Left hindlimb (tissue), 1 donor: ENCODE data around the gene CCND3.
"Not testable (repeated sequence)": the region's sequence is repeated elsewhere in the genome, so short reads cannot be mapped to it uniquely, and the experiment has no call there.

Source experiments
- DNase-seq: peaks from one replicate; pipeline ENCODE4 v3.0.0-alpha.2; 2018

Gene CCND3

DNA sequence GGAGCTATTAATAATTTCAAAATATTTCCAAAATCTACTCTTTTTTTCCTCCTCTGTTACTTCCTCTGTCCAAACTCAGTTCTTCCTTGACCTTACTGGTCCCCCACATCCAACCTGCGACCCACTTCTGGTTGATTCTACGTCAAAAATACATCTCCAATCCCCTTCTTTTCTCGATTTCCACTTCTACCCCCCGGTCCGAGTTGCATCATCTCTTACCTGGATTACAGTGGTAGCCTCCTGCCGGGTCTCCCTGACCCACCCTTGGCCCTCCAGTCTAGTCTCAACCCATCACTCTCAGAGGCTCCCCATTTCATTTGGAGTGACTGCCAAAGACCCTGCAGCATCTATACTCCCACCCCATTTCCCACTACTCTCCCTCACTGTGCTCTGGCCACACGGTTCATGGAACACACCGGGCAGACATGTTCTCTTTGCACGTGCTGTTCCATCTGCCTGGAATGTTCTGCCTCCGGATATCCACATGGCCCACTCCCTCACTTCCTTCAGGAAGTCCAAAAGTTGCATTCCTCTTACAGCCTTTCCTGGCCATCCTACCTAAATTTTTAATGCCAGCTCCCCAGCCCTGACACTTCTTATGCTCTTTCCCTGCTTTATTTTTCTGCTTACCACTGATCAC is 6.1 kb upstream of the CCND3 start:
- no peak for DNase-seq

DNA sequence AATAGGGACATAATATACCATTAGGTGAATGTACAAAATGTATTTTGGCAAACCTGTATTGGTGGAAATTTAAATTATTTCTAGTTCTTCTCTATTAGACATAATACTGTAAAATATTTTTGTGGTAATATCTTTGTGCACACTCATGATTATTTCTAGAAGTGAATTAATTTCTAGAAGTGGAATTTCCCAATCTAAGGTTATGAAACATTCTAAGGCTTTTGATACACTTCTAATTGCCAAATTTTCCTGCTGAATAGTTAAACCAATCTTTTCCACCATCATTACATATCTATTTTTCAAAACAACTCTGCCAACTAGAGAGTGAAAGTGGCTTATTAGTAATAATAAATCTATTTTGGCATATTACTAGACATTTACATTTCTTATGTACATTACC is 1.8 kb upstream of the CCND3 start:
- no peak for DNase-seq

DNA sequence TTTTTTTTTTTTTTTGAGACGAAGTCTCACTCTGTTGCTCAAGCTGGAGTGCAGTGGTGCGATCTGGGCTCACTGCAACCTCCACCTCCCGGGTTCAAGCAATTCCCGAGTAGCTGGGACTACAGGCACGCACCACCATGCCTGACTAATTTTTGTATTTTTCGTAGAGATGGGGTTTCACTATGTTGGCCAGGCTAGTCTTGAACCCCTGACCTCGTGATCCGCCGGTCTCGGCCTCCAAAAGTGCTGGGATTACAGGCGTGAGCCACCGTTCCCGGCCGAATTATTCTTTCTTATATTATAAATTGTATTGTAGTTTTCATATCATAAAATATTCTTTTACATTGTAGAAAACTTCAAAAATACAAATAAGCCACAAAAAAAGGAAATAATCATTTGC is 1.3 kb upstream of the CCND3 start:
- not testable (repeated sequence) for DNase-seq

DNA sequence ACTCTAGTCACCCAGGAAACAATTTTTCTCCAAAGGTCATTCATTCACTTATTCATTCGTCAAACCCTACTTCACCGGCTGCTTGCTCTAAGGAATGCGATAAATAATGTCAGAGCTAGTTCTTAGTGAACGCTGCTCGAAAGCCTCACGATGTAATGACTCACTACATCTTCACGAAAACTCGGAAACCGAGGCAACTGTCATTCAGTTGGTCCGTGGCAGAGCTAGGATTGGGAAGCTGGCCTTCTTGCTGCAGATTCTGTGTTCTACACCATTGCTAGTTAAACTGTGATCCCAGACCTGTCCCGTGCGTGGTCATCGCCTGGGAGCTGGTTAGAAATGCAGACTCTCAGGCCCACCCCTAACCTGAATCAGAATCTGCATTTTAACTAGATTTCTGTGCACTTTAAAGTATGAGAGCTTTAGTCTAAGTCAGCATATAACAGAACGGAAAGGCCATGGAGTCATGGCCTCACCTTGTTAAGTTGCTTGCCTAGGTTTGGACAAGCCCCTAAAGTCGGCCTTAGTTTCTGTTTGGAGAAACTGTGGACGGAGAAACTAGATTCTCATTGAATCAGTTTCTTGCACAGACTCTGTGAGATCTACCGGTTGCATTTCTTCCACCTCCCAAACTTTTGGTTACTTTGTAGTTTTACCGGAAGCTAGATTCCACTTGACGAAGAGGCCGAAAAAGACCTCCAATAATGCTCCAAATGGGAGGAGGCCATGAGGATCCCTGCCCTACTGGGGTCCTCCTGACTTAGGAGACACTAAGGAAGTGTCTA is 651 bp upstream of the CCND3 start:
- DNase-seq = peak; percentile 48

DNA sequence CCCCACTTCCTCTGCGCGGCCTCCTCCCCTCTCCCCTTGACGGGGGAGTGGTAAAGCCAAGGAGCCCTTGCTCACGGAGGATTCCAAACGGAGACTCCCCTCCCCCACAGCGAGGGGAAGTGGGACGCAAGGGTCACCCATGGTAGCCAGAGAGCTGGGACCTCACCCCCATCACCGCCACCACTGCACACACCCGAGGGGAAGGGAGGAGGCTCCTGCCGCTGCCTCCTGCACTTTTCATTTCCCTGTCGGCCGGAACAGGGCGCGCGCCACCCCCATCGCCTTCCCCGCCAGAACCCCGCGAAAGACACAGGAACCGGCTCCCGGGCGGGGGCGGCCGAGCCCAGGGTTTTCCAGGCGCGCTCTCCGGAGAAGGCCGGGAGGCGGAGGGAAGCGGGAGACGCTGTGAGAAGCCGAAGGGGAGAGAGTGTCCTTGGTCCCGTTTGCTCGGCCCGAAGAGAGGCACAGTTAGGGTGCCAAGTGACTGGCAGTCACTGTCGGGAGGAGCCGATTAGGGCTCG is 789 bp downstream of the CCND3 start:
- DNase-seq = peak; percentile 60

DNA sequence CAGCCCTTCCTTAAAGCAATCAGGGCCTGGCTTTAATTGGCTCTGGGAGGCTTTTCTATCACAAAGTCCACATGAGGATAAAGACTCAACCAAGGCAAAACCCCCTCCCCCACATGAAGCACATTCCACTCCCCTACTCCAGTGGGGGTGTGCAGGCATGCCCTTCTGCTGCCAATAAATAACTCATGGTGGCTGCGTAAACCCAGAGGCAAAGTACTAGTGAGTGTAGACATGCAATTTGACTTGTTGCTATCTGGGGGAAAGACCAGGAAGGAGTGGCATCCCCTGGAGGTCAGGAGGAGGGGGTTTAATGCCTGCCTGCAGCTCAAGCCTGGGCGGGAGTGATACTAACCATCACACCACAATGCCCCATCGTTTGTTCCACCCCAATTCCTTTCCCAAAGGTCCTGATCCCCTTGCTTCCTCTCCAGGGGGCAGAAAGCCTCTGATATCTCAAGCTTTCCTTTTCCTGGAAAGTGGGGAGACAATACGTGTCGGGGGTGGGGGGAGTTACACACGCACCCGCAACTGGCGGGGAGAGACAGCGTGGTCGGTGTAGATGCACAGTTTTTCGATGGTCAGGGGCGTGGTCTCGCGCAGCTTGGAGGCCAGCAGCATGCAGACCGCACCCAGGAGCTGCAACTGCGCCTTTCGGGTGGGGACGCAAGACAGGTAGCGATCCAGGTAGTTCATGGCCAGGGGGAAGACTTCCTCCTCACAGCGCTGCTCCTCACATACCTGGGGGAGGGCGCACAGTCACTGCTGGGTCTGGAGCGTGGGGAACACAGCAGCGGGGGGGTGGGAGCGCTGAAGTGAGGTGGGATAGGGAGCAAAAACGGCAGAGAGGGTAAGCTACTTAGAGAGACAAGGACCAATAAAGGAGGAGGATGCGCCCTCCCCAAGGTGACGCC is 1.5 kb downstream of the CCND3 start:
- DNase-seq = peak; percentile 51

DNA sequence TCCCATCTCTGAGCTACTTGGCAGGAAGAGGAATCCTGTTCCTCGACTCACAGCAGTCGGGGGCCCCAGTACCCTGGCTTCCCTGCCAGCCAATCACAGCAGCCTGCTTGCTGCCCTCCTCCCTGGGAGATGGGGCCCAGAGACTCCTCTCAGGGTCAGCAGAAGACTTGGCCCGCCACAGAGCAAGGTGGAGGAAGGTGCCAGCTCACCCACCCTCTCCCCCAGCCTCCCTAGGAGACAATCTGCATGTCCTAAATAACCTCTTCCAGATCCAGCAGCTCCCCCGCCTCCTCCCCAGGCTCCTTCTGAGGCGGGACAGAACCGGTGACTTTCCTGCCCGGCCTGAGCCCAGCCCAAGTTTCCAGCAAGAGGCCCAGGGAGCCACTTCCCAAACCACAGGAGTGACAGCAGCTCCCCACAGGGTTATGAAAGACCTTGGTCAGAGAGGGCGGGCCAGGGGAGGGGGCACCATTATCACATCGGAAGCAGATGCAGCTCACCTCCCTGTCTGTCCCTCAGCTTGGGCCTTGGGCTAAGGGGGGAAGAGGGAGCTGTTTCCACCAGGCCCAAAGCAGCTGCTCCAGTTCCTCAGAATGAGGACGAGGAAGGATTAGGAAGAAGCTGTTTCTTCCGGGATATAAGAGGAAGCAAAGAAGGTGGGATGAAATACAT is 2.3 kb downstream of the CCND3 start:
- DNase-seq = peak; percentile 84

DNA sequence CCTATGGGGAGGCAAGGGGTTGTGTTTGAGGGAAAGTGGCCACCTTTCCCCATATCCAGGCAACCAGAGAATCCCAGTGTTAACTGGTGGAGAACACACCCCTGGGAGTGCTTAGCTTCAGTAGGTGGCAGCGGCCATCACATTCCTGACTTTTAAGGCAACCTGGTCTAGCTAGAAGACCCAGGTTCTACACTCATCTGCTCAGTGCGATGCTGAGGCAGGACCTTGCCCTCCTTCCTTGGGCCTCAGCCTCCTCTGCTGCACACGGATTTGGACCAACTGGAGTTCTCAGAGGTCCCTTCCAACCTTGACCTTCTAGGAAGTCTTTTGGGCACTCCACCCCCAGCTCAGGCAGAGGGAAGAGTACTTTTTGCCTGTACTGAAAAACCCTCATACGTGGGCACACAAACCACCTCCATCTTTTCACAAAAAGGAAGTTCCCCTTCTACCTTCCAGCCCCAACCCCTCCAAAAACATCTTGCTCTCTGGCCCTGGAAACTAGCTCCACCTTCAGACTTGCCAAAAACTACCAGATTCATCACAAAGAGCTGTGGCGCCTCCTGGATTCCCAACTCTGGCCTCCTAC is 2.9 kb downstream of the CCND3 start:
- no peak for DNase-seq

DNA sequence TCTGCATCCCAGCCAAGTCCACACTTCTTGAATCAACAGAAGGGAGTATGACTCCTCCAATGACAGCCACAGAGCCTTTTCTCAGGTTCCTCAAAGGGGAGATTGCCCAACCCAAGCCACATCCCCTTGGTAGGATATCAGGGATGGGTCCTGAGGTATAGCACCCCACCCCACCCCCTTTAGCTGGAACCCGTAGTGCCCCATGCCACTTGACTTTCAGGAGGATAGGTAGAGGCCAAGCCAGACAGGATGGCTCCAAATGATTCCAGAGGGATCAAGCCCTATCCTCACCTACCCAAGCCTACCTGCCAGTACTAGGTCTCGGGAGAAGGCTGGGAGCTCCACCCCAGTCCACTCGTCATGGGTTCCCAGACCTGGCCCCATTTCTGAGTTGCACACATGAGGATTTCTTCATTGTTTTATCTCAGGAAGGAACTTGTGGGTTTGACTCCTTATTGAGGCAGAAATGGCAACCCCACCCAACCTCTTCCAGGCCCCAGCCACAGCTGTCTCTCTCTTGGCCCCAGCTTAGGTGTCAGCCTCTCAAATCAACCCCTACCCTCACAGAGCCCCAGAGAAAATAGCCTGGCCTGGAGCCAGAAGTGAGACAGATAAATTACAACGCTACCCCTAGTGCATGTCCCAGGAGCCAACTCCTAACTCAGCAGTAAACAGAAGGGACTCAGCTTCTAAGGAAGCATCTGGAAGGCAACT is 3.6 kb downstream of the CCND3 start:
- peak; percentile 54 for DNase-seq

DNA sequence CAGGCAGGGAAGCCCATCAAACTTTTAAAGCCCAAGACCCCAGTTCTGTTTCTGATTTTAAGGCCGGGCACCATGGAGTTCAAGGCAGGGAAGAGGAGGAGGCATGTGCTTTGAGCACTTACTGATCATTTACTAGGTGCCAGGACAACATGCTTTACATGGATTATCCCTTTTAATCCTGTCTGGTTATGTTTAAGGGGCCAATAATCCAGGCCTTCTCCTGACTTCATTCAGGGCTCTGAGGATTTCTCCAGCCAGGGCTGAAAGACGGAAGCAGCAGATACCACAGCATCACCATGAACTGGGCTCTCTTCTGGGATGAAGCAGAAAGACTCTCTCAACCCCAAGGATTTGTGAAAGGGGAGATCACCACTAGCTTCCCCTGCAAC is 4.1 kb downstream of the CCND3 start:
- DNase-seq = no peak

DNA sequence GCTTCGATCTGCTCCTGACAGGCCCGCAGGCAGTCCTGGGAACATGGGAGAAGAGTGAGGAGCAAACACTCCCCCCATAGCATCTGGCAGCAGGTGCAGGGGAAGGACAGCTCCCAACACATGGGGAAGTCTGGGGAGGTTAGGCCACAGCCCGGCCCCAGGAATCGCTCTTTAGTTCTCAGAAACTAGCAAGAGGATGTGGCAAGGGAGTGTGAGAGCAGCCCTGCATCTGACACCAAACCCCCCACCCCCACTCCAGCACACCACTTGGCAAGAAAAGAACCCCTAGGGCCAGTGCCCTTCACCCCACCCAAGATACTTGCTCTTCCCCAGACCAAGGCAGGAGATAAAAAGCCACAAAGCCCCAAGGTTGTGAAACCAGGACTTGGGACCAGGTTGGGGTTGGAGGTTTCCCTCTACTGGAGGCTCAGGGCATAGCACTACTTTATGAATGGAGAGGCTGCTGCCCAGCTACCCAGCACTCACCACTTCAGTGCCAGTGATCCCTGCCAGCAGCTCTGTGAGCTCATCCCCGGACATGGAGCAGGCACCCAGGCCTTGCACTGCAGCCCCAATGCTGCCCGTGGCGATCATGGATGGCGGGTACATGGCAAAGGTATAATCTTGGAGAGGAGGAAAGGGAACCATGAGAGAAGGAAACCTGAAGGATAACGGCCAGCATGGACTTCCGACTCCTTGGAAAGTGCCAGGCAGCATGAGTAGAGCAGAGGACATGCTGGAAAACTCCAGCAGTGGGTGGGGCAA is 5.4 kb downstream of the CCND3 start:
- DNase-seq = peak; percentile 60

DNA sequence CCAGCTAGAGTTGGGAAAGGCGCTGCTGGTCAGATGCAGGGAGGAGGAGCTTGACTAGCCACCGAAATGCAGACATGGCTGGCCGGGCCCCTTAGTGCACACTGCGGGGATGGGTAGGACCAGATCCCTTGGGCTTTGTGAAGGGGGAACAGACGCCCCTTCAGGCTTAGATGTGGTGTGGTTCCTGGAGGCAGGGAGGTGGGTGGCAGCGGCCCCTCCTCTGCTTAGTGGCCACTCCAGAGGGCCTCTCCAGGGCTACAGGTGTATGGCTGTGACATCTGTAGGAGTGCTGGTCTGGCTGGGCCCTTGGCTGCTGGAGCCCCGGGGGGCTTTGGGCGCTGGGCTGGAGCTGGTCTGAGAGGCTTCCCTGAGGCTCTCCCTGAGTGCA is 5.9 kb downstream of the CCND3 start:
- no peak for DNase-seq

DNA sequence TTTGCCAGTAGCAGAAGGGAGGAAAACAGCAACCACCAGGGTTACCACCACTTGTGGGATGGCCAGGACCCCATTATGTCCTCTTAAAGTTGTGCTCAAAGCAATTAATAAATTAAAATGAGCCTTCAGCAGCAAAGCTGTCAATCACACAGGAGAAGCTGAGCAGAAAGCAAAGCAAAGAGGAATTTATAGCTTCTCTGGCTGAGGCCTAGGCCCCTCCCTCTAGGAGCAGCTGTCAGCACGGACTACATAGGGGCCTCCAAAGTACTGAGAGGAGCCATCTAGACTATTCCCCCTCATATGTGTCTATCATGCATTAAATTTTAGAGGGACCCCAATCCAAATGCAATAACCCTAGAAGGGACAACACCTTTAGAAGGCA is 6.4 kb downstream of the CCND3 start:
- DNase-seq = no peak

DNA sequence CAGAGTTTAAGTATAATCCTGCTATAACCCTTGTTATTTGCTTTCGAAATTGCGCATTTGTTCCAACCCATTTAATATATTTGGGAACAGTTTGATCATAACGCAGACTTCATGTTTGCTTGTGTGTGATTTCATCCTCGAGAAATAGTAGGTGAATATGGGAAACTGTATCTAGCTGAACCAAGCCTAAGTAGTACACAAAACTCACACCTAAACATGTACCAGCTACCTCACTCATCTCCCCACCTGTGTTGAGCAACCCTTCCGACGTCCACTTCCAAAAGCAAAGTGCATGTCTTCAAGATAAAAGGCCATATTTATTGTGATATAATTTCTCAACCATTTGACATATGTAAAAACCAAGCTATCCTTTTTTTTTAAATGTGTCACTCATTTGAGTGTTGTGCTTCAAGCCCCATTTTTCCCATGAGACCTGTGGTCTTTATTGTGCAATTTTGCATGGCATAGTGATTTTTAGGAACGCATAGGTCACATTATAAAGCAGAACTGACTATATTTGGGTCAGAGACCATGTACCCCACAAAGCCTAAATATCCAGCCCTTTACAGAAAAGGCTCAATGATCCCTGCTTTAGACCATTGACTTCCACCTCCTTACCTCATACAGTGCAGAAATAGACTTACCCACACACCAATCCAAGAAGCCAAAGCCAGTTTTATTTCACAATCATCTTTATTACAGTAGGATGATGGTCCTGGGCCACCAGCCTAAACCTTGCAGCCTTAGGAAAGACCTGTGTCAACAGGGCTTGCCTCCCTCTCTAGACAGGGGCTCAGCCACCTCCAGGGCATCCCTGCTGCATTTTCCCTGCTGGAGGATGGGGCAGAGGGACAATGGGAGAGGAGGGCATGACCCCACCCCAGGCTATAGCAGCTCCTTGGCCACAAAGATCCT is 7.1 kb downstream of the CCND3 start:
- no peak for DNase-seq

DNA sequence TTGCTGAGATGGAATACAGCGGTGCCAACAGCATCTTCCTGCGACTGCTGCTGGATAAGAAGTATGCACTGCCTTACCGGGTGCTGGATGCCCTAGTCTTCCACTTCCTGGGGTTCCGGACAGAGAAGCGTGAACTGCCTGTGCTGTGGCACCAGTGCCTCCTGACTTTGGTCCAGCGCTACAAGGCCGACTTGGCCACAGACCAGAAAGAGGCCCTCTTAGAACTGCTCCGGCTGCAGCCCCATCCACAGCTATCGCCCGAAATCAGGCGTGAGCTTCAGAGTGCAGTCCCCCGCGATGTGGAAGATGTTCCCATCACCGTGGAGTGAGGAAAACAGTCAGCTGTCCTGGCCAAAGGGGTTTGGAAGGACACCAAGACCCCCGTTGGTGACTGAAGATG is 9.2 kb downstream of the CCND3 start:
- no peak for DNase-seq

DNA sequence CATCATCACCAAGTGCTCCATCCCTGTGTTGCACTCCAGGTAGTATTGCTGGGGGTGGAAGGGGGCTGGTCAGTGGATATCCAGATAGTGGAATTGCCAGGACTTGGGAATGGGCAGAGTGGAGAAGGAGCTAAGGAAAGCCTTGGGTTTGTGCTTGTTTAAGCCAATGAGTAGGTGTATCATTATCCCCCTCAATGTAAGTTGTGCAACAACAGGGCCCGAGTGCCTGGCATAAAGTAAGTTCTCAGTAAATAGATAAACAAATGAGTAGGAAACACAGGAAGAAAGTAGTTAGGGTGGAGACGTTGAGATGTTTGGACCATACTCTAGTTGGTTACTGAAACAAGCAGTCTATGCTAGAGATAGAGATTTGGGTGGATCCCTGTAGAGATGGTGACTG is 9.8 kb downstream of the CCND3 start:
- no peak for DNase-seq

DNA sequence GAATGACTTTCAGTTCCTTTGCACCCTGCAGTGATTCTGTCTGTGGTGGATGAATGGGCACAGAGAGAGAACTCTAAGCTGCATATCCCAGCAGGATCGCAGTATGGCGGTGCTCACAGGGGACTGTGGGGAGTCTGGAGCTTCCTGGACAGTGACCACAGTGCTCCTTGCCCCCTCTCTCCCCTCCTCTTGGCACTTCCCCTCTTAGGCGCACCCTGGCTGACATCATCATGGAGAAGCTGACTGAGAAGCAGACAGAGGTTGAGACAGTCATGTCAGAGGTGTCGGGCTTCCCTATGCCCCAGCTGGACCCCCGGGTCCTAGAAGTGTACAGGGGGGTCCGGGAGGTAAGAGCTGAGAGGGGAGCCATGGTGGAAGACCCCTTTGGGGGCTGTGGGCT is 11.7 kb downstream of the CCND3 start:
- DNase-seq = no peak

DNA sequence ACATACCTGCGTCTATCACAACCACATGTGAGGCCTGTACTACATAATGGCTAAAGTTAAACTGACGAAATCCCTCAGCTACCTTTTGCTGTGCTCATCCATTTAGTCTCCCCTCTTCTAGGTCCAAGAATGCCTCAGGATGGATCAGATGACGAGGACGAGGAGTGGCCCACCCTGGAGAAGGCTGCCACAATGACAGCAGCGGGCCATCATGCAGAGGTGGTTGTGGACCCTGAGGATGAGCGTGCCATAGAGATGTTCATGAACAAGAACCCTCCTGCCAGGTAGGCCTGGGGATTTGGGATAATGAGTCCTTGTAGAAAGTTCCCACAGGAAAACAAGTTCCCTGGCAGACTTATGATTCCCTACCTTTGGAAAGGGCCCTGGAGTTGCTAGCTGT is 14.4 kb downstream of the CCND3 start:
- no peak for DNase-seq

DNA sequence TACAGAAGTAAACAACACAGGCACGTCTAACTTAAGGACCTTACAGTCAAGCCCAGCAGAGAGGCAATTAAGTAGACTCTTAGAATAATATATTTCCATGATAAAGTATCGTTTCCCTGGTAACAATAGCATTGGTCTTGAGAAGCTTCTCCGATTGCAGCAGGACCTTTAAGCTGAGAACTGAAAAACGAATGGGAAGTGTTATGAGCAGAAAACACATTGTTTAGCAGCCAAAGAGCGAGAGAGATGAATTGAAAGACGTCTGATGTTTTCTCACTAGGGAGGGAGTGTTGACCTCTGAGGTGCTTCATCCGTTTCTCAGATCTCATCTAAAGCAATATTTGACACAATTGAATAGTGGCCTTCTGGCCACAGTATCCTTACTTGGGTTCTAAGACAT is 19.5 kb downstream of the CCND3 start:
- no peak for DNase-seq

DNA sequence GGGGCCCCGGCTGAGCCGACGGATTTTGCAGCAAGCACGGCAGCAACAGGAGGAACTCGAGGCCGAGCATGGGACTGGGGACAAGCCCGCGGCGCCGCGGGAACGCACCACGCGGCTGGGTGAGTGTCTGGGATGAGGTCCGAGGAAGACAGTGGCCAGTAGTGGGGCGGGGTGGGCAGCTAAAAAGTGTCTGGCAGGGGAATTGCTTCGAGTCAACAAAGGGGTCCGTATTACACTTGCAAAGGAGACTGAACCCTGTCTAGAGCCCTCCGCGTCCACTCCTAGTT is 20.0 kb downstream of the CCND3 start:
- DNase-seq = no peak
